Measurements from ENCODE around the gene APOBEC3F. TPM values are rescaled to one million over a fixed set of nuclear protein-coding genes. Genes with fewer than 3 reads are reported as not detected.
"Not testable (repeated sequence)": the region's sequence is repeated elsewhere in the genome, so short reads cannot be mapped to it uniquely, and the experiment has no call there.

Gene APOBEC3F
- total and polyA plus RNA-seq, 2 experiments from 2014 or later = 6.2 to 10.1 TPM

- Histone ChIP-seq H3K27me3 (replicated peaks; ENCODE audit: insufficient read depth) (no peaks in the 10 kb centered on the region; the same call in 1 of the 2 replicates), H4K20me1 (ENCODE audit: insufficient read depth) (no peaks in the 10 kb centered on the region), H3K9me2 (ENCODE audit: insufficient read depth) (no peaks in the 10 kb centered on the region), H3K79me2 (ENCODE audit: insufficient read depth) (no peaks in the 10 kb centered on the region), H3F3A (ENCODE audit: insufficient read depth) (no peaks in the 10 kb centered on the region), H3K9me3 (ENCODE audit: low read depth) (no peaks in the 10 kb centered on the region), H3K9ac (no peak overlapping the region), H3K4me1 (ENCODE audit: insufficient read depth) (no peaks in the 10 kb centered on the region), H2AFZ (no peak overlapping the region), H3K27ac (no peak overlapping the region), H3K4me3 (no peak overlapping the region), H3K36me3 (ENCODE audit: low read depth) (no peaks in the 10 kb centered on the region), H3K4me2 (ENCODE audit: unreplicated experiment) (no peak overlapping the region)
- DNase-seq = no peak
- 83 to 84% methylated on average over 11 of the region's 11 CpGs for WGBS, 2 experiments (ENCODE audit: low coverage in 1 of 2, low lambda C conversion rate in 2 of 2, missing lambda C conversion rate in 2 of 2)
- in situ Hi-C loops (cut with MboI) = no loop called here
- TF ChIP-seq EZH2 (IDR thresholded peaks at IDR 0.05; ENCODE audit: insufficient read depth, poor library complexity, severe bottlenecking) (no peak), EZH2phosphoT487 (IDR thresholded peaks at IDR 0.05; ENCODE audit: insufficient read depth, low read depth) (no peak)
Measured at GRCh38 chr22:39055658-39056057, 15.0 kb downstream of the APOBEC3F start.

- DNase-seq; H3K79me2 ChIP-seq (ENCODE audit: insufficient read depth); H3K4me3 ChIP-seq; H3K9me3 ChIP-seq (ENCODE audit: low read depth); H3K36me3 ChIP-seq (ENCODE audit: low read depth); H4K20me1 ChIP-seq (ENCODE audit: insufficient read depth); H3K4me2 ChIP-seq (ENCODE audit: unreplicated experiment); H3K27ac ChIP-seq; H2AFZ ChIP-seq; H3K9ac ChIP-seq; H3F3A ChIP-seq (ENCODE audit: insufficient read depth); H3K4me1 ChIP-seq (ENCODE audit: insufficient read depth); in situ Hi-C loops (cut with MboI); H3K27me3 ChIP-seq (replicated peaks; ENCODE audit: insufficient read depth); H3K9me2 ChIP-seq (ENCODE audit: insufficient read depth): not testable (repeated sequence)
- 69 to 73% methylated on average over 6 of the region's 6 CpGs for whole genome bisulfite sequencing, 2 experiments (ENCODE audit: low coverage in 1 of 2, low lambda C conversion rate in 2 of 2, missing lambda C conversion rate in 2 of 2)
Measured at GRCh38 chr22:39061290-39061689, 20.6 kb downstream of the APOBEC3F start.

DNA sequence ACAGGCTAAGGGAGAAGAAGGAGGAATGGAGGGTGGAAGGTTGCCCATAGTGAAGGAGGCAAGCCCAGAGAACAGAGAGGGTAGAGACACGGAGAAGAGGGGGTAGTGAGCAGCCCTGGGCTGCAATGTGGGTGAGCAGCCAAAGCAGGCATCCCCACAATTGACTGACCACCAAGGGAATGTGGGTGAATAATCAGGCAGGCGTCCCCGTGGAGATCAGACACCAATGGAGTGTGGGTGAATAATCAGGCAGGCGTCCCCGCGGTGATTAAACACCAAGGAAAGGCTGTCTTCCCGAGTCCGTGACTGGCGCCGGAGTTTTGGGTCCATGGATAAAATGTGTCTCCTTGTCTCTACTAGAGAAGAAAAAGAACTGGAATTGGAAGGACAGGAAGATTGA lies 21.3 kb downstream of the APOBEC3F start:
- H4K20me1 ChIP-seq (ENCODE audit: insufficient read depth); H3K9me2 ChIP-seq (ENCODE audit: insufficient read depth); H3K4me3 ChIP-seq; H3K36me3 ChIP-seq (ENCODE audit: low read depth); H3K9me3 ChIP-seq (ENCODE audit: low read depth); H3K4me2 ChIP-seq (ENCODE audit: unreplicated experiment); H3K9ac ChIP-seq; H2AFZ ChIP-seq; H3F3A ChIP-seq (ENCODE audit: insufficient read depth); H3K27me3 ChIP-seq (replicated peaks; ENCODE audit: insufficient read depth); H3K27ac ChIP-seq; H3K79me2 ChIP-seq (ENCODE audit: insufficient read depth); H3K4me1 ChIP-seq (ENCODE audit: insufficient read depth); in situ Hi-C loops (cut with MboI): not testable (repeated sequence)
- DNase-seq = peak; percentile 27
- WGBS, 2 experiments (ENCODE audit: low coverage in 1 of 2, low lambda C conversion rate in 2 of 2, missing lambda C conversion rate in 2 of 2) = 78 to 82% methylated on average over 9 to 10 of the region's 10 CpGs

- 84 to 87% methylated on average over 8 of the region's 8 CpGs for WGBS, 2 experiments (ENCODE audit: low coverage in 1 of 2, low lambda C conversion rate in 2 of 2, missing lambda C conversion rate in 2 of 2)
- in situ Hi-C loops (cut with MboI); H2AFZ ChIP-seq: not testable (repeated sequence)
Measured at GRCh38 chr22:39063904-39064303, 23.2 kb downstream of the APOBEC3F start.

DNA sequence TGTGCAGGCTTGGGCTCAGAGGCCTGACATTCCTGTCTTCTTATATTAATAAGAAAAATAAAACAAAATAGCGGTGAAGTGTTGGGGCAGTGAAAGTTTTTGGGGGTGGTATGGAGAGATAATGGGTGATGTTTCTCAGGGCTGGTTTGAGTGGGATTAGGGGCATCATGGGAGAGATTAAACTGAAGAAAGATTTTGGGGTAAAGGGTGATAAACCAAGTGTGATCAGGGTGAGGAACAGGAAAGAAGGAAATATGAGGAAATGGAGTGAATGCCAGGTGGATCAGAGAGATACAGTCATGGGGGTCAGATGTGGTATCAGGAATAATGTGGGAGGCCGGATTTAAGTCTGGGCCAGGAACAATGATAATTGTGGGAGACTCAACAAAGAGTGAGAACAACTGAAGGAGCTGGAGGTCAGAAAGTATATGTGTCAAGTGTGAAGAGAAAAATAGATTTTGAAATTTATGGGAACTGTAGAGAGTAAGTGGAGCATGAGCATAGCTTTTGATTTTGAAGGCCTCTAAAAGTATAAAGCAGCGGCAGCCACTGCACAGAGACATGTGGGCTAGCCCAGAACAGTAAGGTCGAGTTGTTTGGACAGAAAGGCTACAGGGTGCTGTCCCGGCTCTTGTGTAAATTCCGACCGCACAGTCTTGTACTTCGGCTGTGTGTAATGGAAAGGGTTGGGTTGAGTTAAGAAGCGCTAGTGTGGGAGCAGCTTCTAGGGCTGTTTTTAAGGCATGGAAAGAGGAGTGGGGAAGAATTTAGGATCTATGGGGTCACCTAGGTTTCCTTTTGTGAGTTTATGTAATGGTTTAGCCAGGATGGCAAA lies 26.0 kb downstream of the APOBEC3F start:
- DNase-seq; H3K4me3 ChIP-seq; H2AFZ ChIP-seq; H3K9me3 ChIP-seq (ENCODE audit: low read depth); H3K4me2 ChIP-seq (ENCODE audit: unreplicated experiment); H3K9ac ChIP-seq; H4K20me1 ChIP-seq (ENCODE audit: insufficient read depth); in situ Hi-C loops (cut with MboI); H3K27ac ChIP-seq; H3K36me3 ChIP-seq (ENCODE audit: low read depth); H3K9me2 ChIP-seq (ENCODE audit: insufficient read depth); H3F3A ChIP-seq (ENCODE audit: insufficient read depth); H3K4me1 ChIP-seq (ENCODE audit: insufficient read depth); H3K79me2 ChIP-seq (ENCODE audit: insufficient read depth): not testable (repeated sequence)
- H3K27me3 ChIP-seq (replicated peaks; ENCODE audit: insufficient read depth) = 0 out of 2 replicates have a peak, but pooled peaks cover 10% of the 10 kb centered on the region
- WGBS, 2 experiments (ENCODE audit: low coverage in 1 of 2, low lambda C conversion rate in 2 of 2, missing lambda C conversion rate in 2 of 2) = 77 to 80% methylated on average over 9 of the region's 9 CpGs

More at GRCh38 chr22:39063904-39064303, 23.2 kb downstream of the APOBEC3F start:
- not testable (repeated sequence) for H3K9me2 ChIP-seq (ENCODE audit: insufficient read depth); H4K20me1 ChIP-seq (ENCODE audit: insufficient read depth); H3K9me3 ChIP-seq (ENCODE audit: low read depth); H3K79me2 ChIP-seq (ENCODE audit: insufficient read depth); H3K4me2 ChIP-seq (ENCODE audit: unreplicated experiment); H3K27ac ChIP-seq; H3K4me3 ChIP-seq; H3K9ac ChIP-seq; DNase-seq; H3F3A ChIP-seq (ENCODE audit: insufficient read depth); H3K4me1 ChIP-seq (ENCODE audit: insufficient read depth); H3K36me3 ChIP-seq (ENCODE audit: low read depth); H3K27me3 ChIP-seq (replicated peaks; ENCODE audit: insufficient read depth)

All from GM23248 (cell line).